H1 (cell line): ENCODE results near the gene ENTR1.

Experiments used
- CBX5 ChIP-seq: fragments of 300-800, 300-1000 bp; sonication (generic); IDR thresholded peaks from 2 replicates; pipeline ENCODE4 v1.7.1; 2016; ENCODE audit warnings: antibody characterized with exemption, low read length, low read depth
- CBX8 ChIP-seq: fragments of 300-800, 300-1000 bp; sonication (generic); IDR thresholded peaks from 2 replicates; pipeline ENCODE4 v1.7.1; 2016; ENCODE audit warnings: low read depth, low read length, borderline replicate concordance
- EP300 ChIP-seq, 2 experiments: IDR thresholded peaks; 1 replicate in 1 of 2; 2 replicates in 1 of 2; pipeline ENCODE4 v1.6.1; 2011 to 2012; ENCODE audit warnings: low read depth in 2 of 2, low read length in 2 of 2, mild to moderate bottlenecking in 2 of 2, borderline replicate concordance in 1 of 2, inconsistent platforms in 1 of 2, moderate library complexity in 1 of 2
- MAX ChIP-seq: IDR thresholded peaks from 2 replicates; pipeline ENCODE4 v1.6.1; 2012; ENCODE audit warnings: inconsistent platforms
- SP1 ChIP-seq: IDR thresholded peaks from 2 replicates; pipeline ENCODE4 v1.6.1; 2011; ENCODE audit warnings: low read depth, low read length
- TF ChIP-seq, protein P1 (sequence below), 3 experiments: IDR thresholded peaks; 1 replicate in 2 of 3; 2 replicates in 1 of 3; pipeline versions ENCODE4 v1.5.1 to v1.6.1; 2011; ENCODE audit warnings: low read length in 3 of 3, mild to moderate bottlenecking in 3 of 3, inconsistent platforms in 2 of 3, low read depth in 1 of 3, moderate library complexity in 1 of 3; ENCODE audit not compliant: insufficient read depth in 1 of 3; ENCODE audit errors: control extremely low read depth in 1 of 3
- TF ChIP-seq, protein P2 (sequence below): IDR thresholded peaks from 2 replicates; pipeline ENCODE4 v1.6.1; 2011; ENCODE audit warnings: low read depth, mild to moderate bottlenecking, low read length; ENCODE audit not compliant: insufficient read depth

GRCh38 chr9:136372006-136372405 lies 38.4 kb downstream of the ENTR1 start:
- TF ChIP-seq EP300 (IDR thresholded peaks at IDR 0.05; ENCODE audit: borderline replicate concordance in 1 of 2, low read depth in 2 of 2, low read length in 2 of 2) (no peak), SP1 (no peak), MAX (no peak), CBX8 (no peak), CBX5 (no peak)
- TF ChIP-seq, protein P1, sequence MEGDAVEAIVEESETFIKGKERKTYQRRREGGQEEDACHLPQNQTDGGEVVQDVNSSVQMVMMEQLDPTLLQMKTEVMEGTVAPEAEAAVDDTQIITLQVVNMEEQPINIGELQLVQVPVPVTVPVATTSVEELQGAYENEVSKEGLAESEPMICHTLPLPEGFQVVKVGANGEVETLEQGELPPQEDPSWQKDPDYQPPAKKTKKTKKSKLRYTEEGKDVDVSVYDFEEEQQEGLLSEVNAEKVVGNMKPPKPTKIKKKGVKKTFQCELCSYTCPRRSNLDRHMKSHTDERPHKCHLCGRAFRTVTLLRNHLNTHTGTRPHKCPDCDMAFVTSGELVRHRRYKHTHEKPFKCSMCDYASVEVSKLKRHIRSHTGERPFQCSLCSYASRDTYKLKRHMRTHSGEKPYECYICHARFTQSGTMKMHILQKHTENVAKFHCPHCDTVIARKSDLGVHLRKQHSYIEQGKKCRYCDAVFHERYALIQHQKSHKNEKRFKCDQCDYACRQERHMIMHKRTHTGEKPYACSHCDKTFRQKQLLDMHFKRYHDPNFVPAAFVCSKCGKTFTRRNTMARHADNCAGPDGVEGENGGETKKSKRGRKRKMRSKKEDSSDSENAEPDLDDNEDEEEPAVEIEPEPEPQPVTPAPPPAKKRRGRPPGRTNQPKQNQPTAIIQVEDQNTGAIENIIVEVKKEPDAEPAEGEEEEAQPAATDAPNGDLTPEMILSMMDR (IDR thresholded peaks at IDR 0.05; ENCODE audit: control extremely low read depth in 1 of 3, insufficient read depth in 1 of 3, low read depth in 1 of 3, low read length in 3 of 3), result no peak
- TF ChIP-seq, protein P2, sequence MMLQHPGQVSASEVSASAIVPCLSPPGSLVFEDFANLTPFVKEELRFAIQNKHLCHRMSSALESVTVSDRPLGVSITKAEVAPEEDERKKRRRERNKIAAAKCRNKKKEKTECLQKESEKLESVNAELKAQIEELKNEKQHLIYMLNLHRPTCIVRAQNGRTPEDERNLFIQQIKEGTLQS, result no peak
